NCI-H2107 (cell line): ENCODE data around the gene CACNA1C.
A peak's percentile ranks its signal among the peaks of the same experiment; 100 is the strongest.

Experiments used
- DNase-seq: peaks from one replicate; lab custom pipeline; 2025; lab: John Stamatoyannopoulos, UW

The CACNA1C gene

DNA sequence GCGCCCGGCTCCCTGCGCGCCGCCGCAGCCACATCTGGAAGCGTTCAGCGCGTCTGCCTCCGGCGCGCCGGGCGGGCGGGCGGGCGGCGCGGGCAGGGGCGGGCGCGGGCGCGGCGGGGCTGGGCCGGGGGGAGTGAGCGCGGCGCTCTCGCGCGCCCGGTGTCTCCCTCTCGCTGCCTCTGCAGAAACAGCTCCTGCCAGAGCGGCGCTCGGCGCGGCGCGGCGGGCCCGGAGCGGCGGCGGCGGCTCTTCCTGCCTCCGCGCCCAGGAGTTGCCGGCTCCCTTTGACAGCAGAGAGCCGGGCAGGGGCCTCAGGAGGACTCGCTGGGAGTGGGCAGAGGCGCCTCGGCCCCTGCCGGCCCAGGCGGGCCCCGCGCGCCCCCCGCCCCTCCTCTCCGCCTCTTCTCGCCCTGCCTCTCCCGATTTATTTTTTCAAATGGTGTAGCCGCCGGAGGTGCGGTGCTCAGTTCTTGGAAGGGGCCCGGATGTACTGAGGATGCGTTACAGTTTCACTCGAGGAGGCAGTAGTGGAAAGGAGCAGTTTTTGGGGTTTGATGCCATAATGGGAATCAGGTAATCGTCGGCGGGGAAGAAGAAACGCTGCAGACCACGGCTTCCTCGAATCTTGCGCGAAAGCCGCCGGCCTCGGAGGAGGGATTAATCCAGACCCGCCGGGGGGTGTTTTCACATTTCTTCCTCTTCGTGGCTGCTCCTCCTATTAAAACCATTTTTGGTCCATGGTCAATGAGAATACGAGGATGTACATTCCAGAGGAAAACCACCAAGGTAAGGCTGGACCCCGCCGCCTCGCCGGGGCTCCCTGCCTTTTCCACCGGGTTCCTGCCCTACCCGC, at the start of gene CACNA1C:
Gene CACNA1C (plus strand): TSS at position 162 of the 853 bp plus-strand sequence. CDS start 576 bp downstream, at position 738.
- no peak for DNase-seq

DNA sequence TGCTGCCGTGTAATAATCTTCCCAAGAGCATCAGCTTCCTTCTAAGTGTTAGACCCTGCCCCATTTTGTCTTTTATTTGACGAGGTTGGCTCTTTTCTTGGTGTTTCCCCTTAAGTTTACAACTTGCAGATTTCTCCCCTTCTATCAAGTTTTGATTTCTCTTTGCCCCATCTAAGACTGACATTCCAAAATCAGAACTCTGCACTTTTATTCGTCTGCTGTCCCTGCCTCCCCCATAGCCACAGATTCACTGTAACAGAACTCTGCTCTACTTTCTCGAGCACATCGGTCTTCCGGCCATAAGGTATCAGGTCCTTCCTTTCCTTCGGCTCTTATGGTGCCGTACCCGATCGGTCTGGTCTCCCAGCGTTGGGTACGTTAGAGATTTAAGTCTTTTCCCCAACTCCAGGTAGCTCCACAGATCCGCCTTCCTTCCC, 49.1 kb upstream of the CACNA1C start:
- DNase-seq: no peak

DNA sequence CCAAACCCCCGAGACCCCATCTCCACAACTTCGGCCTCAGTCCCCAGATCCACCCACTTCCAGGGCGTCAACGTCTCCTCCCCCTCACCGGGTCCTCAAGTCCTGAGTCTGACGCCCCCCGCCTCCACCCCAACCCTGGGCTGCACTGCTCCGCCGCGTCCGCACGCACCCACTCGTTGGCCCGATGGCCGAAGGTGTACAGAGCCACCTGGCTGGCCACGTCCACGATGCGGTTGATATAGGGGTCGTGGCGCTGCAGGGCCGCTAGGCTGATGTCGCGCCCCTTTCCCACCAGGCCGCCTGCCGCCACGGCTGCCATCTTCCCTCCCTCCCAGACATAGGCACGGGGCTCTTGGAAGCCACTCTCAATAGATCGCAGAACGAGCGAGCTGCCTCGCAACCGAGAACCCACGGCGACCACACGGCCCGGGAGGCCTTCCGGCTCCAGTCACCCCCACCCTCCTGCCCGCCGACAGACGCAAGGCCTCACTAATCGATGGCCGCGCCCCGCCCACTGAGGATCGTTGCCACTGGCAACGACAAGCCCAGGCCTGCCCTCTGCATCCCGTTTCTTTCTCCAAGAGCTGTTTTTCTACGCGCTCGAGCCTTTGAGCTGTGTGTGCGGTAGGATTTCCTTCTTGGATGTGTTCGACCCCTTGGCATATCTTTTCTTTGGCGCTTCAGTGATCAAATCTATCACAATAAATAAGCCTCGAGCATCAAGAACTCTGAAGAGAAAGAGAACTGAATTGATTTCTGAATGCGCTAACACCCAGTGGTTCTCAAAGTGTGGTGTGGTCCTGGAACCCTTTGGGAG, 48.5 kb upstream of the CACNA1C start, which contains the start of gene DCP1B:
Gene DCP1B (minus strand): TSS at position 345 of the 817 bp plus-strand sequence. CDS start 26 bp downstream, at position 319.
- peak; percentile 92 for DNase-seq

DNA sequence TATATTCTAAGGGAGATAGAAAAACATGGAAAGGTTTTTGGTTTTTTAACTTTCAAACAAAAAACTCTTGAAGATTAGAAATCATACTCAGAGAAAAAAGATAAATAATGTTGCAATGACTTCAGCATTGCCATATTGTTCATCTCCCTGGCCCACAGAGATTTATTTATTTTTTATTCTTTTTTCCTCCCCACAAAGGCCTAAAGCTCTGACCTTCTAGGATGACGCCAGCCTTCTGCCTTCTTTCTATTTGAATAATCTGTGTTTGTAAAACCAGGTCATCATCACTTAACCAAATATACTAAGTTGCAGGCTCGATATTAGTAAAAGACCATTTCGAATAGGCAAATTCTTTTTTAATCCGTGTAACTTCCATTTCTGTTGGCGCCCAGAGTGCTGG, 44.1 kb upstream of the CACNA1C start:
- DNase-seq: no peak

DNA sequence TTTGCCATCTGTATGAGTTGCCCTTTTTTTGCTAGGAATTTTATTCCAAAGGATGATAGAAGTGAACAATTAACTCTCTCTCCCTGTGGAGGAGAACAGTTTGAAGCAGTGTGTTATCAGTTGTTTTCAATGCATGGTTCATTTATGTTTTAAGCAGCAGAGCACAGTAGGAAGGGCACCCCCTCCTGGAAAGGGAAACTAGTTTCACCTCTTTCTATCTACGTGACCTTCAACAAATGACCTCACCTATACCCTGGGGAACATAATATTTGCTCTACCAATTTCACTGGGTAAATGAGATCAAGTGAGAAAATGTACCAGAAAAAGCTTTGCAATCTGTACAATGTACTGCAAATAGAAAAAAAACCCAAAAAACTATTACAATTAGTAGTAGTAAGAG, 43.2 kb upstream of the CACNA1C start:
- DNase-seq: no peak

DNA sequence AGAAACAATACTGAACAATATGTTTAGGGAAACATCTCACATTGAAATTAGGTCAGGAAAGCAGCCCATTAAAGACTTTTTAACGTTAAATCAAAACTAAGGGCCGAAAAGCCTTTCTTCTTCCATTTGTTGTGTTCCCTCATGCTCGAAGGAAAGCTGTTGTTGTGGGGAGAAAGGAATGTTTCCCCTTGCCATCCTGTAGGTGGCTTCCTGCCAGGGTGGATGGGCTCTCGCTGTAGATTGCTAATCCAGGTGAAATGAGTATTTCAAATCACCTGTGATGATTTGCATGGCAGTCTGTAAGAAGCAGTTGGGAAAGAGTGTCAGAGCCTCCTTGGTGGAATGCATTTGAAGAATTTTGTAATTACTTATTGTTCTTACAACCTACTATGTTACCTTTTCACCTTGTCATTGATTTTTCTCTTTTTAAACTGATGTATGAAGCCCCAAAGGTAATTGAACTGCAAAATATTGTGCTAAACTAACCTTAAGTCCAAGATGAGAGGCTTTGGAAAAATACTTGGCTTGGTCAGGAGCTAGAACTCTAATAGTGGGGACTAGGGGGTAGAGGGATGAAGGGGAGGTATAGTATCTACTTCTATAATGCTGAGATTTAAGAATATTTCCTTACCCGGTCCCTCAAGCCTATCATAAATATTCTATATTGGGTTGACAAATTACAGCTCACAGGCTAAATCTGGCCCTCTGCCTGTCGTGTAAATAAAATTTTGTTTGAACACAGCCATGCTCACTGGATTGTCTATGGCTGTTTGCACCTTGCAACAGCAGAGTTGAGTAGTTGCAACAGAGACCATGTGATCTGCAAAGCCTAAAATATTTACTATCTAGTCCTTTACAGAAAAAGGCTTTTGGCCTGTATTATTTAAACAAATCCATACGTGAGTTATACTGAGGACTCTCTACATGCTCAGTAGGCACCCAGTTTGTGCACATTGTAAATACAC, 40.9 kb upstream of the CACNA1C start:
- no peak for DNase-seq

DNA sequence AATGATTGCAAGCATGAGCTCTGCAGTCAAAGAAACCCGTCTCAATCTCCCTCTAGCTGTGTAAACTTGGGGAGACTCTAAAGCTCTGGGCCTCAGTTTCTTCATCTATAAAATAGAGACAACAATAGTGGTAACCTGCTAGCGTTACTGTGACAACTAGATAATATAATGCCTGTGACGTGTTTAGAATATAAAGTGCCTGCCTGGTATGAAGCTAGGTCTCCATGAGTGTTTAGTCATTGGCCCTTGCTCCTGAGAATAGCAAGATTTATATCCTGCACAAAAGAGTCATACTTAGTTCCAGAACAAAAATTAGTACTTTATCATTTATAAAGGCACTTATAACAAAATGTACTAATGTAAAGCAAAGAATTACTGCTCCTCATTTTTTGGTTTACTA, 39.7 kb upstream of the CACNA1C start:
- no peak for DNase-seq

DNA sequence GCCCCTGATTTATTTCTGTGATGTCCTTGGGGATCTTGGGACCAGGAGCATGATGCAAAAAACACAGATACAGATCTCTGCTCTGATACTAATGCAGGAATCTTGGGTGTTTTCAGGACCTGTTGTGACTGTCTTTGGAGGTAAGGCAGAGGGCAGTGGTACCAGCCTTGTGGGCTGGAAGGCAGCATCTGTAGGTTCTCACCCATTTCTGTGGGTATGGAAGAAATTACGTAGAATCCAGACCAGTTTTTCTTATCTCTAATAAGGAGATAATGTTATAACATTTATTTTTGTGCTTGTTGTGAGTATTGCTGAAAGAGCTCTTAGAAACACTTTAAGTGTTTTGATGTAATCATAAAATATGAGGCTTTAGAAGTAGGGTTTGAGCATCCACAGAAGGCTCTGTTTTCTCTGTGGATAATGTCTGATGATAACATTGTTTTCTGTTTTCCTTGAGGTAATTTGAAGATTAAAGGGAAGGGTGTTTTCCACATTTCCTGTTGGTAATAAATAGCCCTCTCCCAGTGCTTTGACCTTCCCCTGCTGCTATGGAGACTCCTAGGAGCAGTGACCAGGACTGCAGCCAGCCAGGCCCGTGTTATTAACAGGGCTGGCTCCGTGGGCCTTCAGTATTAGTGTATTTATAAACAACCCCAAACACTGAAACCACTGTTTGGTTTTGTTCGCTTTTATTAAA, 39.1 kb upstream of the CACNA1C start:
- DNase-seq: no peak

DNA sequence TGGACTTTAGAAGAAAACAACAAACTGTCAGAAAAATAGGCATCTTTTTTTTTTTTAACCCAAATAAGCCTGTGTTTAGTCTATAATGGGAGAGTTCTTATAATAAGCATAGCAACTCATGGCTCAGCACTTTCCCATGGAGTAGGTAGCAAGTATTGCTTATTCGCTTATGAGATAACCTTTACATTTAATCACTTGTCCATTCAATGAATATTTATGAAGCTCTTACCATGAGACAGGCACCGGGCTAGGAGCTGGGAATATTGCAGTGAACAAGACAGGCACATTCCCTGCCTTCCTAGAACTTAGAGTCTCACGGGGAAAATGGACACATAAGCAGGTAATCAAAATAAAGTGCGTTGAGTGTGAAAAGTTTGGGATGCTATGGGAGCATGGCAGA, 38.6 kb upstream of the CACNA1C start:
- no peak for DNase-seq

DNA sequence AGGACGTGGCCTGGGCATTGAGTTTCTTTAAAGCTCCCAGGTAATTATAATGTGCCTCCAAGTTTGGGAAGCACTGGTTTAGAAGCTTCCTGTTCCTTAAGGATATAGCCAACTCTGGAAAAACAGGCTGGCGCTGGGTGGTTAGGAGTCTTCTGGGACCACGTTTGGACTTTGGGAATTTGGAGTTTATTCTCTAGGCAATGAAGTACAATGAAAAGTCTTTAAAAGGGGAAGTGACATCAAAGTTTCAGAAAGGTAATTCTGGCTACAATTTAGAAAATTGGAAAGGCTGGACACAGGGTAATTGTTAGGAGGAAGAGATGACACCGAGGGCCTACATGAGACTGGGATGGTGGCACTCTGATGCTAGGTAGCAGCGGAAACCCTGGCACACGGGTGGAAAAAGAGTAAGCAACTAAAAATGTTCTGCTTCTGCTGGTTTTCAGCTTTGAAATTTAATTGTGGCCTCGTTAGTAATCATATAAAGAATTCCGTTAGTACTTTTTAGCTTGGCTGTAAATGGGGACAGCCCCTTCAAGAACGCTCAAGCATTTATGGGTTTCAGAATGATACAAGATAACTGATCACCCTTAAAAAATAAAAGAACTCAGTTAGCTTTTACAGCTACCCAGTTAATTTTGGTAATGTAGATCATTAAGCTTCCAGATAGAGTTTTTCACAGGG, 35.8 kb upstream of the CACNA1C start:
- DNase-seq: no peak

DNA sequence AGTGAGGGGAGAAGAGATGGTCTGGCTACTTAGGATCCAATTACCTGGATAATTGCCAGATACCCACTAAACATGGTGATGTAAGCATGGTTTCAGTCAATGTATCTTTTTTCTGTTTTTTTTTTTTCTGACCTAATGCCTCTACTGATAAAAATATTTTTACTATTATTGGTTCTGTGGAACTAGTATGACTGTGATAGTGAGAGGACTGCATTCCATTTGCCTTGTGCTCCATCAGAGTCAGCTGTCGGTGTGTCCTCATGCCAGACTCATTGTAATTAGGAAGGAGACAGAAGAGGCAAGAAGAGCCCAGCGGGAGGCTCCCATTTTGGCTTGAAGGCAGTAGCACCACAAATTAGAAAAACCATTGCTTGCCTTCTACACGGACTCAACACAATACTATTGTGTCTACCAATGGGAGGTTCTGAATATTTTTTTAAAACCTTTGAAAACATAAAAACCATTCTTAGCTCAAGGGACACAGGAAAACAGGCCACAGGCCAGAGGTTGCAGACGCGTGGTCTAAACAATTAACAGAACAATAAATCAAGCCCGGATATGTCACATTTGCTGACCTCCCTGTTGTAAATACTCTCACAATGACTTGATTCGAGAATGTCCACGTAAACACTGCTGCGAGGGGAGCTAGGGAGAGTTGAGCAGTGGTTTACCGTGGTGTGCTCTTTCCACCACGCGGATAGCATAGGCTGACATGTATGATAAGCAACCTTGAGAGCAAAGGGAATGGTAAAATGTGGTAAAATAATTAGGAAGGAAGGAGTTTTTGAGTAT, 35.0 kb upstream of the CACNA1C start:
- DNase-seq: no peak

DNA sequence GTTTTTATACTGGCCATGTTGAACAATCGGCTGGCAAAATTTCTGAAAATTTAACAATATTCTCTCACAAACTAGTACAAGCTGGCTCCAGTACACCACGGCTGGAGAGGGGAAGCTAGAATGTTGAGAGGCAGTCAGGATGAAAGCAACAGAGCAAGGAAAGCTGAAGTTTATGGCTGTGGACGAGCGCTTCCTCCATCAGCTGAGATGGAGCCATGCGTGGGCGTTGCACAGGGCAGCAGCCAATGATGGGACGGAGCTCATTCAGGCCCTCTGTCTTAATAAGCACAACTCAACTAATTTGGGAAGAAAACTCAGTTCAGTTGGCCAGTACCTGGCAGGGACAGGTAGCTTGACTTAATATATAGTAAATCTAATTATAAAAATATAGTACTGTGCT, 34.4 kb upstream of the CACNA1C start:
- no peak for DNase-seq

DNA sequence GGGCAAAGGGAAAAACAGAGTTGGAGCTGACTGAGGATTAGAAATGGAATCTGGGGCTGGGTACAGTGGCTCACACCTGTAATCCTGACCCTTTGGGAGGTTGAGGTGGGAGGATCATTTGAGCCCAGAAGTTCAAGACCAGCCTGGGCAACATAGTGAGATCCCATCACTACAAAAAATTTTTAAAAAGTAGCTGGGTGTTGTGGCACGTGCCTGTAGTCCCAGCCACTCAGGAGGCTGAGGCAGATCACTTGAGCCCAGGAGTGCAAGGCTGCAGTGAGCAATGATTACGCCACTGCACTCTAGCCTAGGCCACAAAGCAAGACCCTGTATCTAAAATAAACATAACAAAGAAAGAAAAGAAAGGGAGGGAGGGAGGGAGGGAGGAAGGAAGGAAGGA, 33.7 kb upstream of the CACNA1C start:
- no peak for DNase-seq

DNA sequence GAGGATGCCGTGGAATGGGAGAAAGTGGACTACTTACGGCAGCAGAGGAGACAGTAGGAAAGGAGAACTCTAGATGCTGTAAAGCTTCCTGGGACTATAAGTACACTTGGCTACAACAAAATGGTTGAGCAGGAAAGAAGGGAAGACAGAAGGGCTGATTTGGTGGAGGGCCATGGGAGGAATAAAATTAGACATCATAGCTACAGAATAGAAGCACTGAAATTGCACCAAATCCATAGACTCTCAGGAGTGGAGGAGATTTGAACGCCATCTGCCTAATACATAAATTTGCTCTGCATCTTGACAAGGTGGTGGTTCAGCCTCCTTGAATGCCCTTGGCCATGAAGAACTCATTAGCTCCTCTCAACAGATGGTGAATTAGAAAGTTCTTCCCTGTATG, 32.3 kb upstream of the CACNA1C start:
- no peak for DNase-seq

DNA sequence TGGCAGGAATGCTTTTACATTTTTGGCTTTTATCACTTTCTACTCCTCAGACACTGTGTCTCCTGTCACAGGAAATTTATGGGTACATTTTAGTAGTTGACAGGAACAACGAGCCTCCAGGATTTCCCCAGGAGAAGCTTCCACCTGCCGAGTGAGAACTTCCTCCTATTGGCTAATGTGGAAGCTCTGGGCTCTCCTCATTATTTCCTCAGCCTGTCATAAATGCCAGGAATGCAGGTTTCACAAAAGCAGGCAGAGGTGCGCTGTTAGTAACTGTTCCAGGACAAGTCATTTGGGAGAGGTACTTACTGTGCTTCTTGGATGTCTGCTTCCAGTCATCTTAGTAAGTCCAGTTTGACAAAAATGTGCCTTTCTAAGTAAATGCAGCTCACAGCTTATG, 29.4 kb upstream of the CACNA1C start:
- DNase-seq: no peak

DNA sequence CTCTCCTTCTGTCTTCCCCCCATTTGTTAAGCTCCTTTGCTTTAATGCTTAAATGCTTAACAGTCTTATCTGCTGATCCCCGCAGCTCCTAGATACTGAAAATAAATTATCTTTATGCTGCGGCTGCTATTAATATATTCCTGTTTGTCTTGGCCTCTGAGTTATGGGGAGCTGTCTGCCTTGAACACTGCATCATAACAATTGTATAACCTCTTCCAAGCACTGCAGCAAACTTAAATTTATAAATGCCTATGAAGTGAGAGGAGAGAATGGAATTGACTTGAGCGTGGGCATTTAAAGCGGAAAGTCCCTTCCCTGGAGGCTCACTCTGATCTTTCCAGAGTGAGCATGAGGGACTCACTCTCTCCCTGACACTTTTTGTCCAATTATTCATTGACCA, 25.4 kb upstream of the CACNA1C start:
- DNase-seq: no peak

DNA sequence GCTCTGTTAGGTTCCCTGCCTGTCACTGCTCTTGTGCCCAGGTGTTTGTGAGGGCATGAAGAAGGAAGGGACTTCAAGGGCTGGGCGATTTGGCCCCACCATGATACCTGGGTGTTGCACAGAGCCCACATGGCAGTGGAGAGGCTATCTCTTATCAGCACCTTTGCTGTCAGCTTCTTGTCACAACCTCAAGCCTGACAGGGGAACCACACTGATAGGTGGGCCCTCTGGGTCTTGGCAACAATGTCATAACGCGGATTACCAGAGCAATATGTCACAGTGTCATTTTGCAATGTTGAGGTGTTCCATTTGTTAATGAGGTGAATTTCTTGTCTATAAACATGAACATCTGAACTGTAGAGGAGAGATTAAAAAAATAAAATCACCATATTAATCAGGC, 22.9 kb upstream of the CACNA1C start:
- DNase-seq: no peak

DNA sequence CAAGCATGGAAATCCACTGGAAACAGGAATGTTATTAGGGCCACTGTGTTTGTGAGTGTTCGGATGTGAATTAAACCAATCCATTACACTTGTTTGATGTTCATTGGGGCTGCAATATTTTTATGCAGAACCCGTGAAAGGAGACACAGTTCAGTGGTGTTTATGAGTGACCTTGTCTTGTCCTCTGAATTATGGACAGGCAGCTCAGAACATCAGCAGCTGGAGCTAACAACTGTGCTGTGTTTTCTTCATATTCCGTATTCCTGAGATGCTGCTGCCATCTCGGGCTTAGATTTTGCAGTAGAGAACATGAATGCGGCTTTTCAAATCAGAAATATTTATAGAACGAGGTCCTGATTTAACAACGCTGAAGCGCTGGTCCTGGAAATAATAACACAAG, 20.3 kb upstream of the CACNA1C start:
- no peak for DNase-seq

DNA sequence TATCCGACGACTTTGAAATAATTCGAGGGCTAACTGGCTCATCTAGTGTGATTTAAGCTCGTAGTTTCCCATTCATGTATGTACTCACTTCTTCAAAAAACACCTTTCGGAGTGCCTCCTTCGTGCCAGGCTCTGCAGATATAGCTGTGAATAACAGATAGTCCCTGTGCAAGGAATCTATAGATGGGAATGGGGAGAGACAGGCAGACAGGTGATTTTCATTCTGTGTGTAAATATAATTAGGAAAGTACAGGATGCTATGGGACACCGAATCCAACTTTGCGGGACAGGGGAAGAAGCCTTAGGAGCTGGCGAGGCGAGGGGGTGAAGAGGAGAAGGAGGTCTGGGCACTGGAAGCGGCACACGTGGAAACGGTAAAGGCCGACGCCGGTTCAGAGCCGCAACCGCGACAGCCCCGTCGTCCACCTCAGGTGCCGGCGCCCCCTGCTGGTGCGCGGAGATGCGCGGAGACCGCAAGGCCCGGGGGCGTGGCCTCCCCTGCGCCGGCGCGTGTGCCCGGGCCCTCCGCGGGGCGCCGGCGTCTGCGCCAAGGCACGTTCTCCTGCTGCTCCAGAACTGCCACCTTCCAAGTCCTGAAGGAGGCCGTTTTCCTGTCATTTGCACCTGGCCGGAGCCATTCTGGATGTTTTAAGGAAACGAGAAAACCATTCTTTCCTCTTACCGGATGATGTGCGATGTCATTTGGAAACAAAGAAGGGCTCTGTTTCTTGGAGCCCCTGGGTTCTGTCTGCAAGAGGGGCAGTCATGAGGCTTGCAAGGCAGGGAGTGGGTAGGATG, 18.0 kb upstream of the CACNA1C start:
- DNase-seq: peak; percentile 86
